ENCODE data around the gene NOP14. TPM values are rescaled to one million over a fixed set of nuclear protein-coding genes. Genes with fewer than 3 reads are reported as not detected.

The NOP14 gene
- total and polyA plus RNA-seq, 2 donors (not counting 1 experiment from before 2014, with no cell fraction given), result 9.1 to 30.4 TPM

- POLR2A ChIA-PET, result interaction anchor here (0.6 kb wide), 1 partner anchor 8 kb away, joined by 3 read pairs; no protein-coding TSS in a partner anchor
- H3K4me1 Mint-ChIP-seq, result peaks cover 9% of the 10 kb centered on the region
- H3K9me3 ChIP-seq (ENCODE audit: control extremely low read depth in 1 of 3, control insufficient read depth in 2 of 3, insufficient read depth in 1 of 3, low read length in 2 of 3), result no peaks in the 10 kb centered on the region
- H3K27me3 Mint-ChIP-seq, result no peaks in the 10 kb centered on the region
- no peaks in the 10 kb centered on the region for H3K9me3 Mint-ChIP-seq (ENCODE audit: insufficient read depth)
- DNase-seq (no peak), ATAC-seq (ENCODE audit: low read depth) (peak; percentile 45)
- peak overlapping the region in 1 of 2 donors; percentile 23 for H3K27ac ChIP-seq (ENCODE audit: low read length in 2 of 2)
- peak overlapping the region; percentile 1 for H3K27ac Mint-ChIP-seq
- TF ChIP-seq CTCF (IDR thresholded peaks at IDR 0.05) (no peak), EZH2 (IDR thresholded peaks at IDR 0.05; ENCODE audit: borderline replicate concordance, insufficient read depth, low read depth, low read length, poor library complexity, severe bottlenecking) (no peak)
- CTCF ChIA-PET, result interaction anchor here (0.7 to 2.9 kb wide), 8 partner anchors 14 to 147 kb away, joined by 3 to 11 read pairs (median 4); no protein-coding TSS in a partner anchor
- H3K4me3 ChIP-seq (ENCODE audit: control extremely low read depth in 1 of 5, extremely low read depth in 1 of 5, insufficient read depth in 1 of 5, low read depth in 2 of 5, low read length in 4 of 5), result no peak overlapping the region
- H3K4me2 ChIP-seq (replicated peaks; ENCODE audit: low read depth, low read length, poor library complexity, severe bottlenecking), result no peak overlapping the region
- H3K4me1 ChIP-seq (ENCODE audit: control insufficient read depth in 2 of 2, insufficient read depth in 2 of 2, low read length in 2 of 2), result no peaks in the 10 kb centered on the region
- peaks cover 56% of the 10 kb centered on the region for H3K79me2 ChIP-seq (ENCODE audit: control insufficient read depth, insufficient read depth, low read length)
- H3K4me3 Mint-ChIP-seq, result no peak overlapping the region
- intact Hi-C loops (cut with micrococcal nuclease), result no loop called here
- peaks cover 15 to 90% of the 10 kb centered on the region in 2 experiments for H3K36me3 ChIP-seq (replicated peaks in 1 of 2; ENCODE audit: control extremely low read depth in 1 of 2, control insufficient read depth in 1 of 2, extremely low read depth in 1 of 2, insufficient read depth in 2 of 2, low read length in 1 of 2)
- H2AFZ ChIP-seq (ENCODE audit: insufficient read depth, low read depth, low read length, poor library complexity, severe bottlenecking), result no peak overlapping the region
- H4K20me1 ChIP-seq (ENCODE audit: control insufficient read depth, insufficient read depth, low read length, poor library complexity, severe bottlenecking), result peaks cover 77% of the 10 kb centered on the region
- 98% methylated on average over 7 of the region's 7 CpGs for WGBS (ENCODE audit: insufficient coverage)
- H3K9ac ChIP-seq (ENCODE audit: low read length), result no peak overlapping the region
- no peaks in the 10 kb centered on the region for H3K27me3 ChIP-seq (replicated peaks in 1 of 4; ENCODE audit: control extremely low read depth in 1 of 4, control insufficient read depth in 3 of 4, insufficient read depth in 4 of 4, low read length in 3 of 4)
These were observed 52.8 kb downstream of the NOP14 start for GRCh38 chr4:2910409-2910808.

- Mint-ChIP-seq H3K27me3 (no peaks in the 10 kb centered on the region), H3K27ac (no peak overlapping the region), H3K4me1 (peaks cover 9% of the 10 kb centered on the region), H3K9me3 (ENCODE audit: insufficient read depth) (no peaks in the 10 kb centered on the region), H3K4me3 (no peak overlapping the region)
- Histone ChIP-seq H3K9me3 (ENCODE audit: control extremely low read depth in 1 of 3, control insufficient read depth in 2 of 3, insufficient read depth in 1 of 3, low read length in 2 of 3) (no peaks in the 10 kb centered on the region), H3K4me1 (ENCODE audit: control insufficient read depth in 2 of 2, insufficient read depth in 2 of 2, low read length in 2 of 2) (no peaks in the 10 kb centered on the region), H4K20me1 (ENCODE audit: control insufficient read depth, insufficient read depth, low read length, poor library complexity, severe bottlenecking) (peaks cover 80% of the 10 kb centered on the region), H3K36me3 (replicated peaks in 1 of 2; ENCODE audit: control extremely low read depth in 1 of 2, control insufficient read depth in 1 of 2, extremely low read depth in 1 of 2, insufficient read depth in 2 of 2, low read length in 1 of 2) (peaks cover 13 to 92% of the 10 kb centered on the region in 2 experiments), H3K9ac (ENCODE audit: low read length) (no peak overlapping the region), H3K4me2 (replicated peaks; ENCODE audit: low read depth, low read length, poor library complexity, severe bottlenecking) (no peak overlapping the region), H2AFZ (ENCODE audit: insufficient read depth, low read depth, low read length, poor library complexity, severe bottlenecking) (no peak overlapping the region), H3K27me3 (replicated peaks in 1 of 4; ENCODE audit: control extremely low read depth in 1 of 4, control insufficient read depth in 3 of 4, insufficient read depth in 4 of 4, low read length in 3 of 4) (no peaks in the 10 kb centered on the region), H3K27ac (ENCODE audit: low read length in 2 of 2) (no peak overlapping the region), H3K79me2 (ENCODE audit: control insufficient read depth, insufficient read depth, low read length) (peaks cover 53% of the 10 kb centered on the region), H3K4me3 (ENCODE audit: control extremely low read depth in 1 of 5, extremely low read depth in 1 of 5, insufficient read depth in 1 of 5, low read depth in 2 of 5, low read length in 4 of 5) (no peak overlapping the region)
- WGBS (ENCODE audit: insufficient coverage), result 96% methylated on average over 8 of the region's 8 CpGs
- ATAC-seq (ENCODE audit: low read depth), result no peak
- intact Hi-C loops (cut with micrococcal nuclease), result no loop called here
- no peak for TF ChIP-seq EZH2 (IDR thresholded peaks at IDR 0.05; ENCODE audit: borderline replicate concordance, insufficient read depth, low read depth, low read length, poor library complexity, severe bottlenecking)
- no peak for TF ChIP-seq CTCF (IDR thresholded peaks at IDR 0.05)
- DNase-seq, result no peak
- POLR2A ChIA-PET, result no interaction called here
- CTCF ChIA-PET, result interaction anchor here (0.6 to 2.9 kb wide), 7 partner anchors 14 to 146 kb away, joined by 3 to 11 read pairs (median 4); no protein-coding TSS in a partner anchor
These were observed 53.6 kb downstream of the NOP14 start for GRCh38 chr4:2909583-2909982.
